ENCODE data around the gene BRMS1L. TPM values are rescaled to one million over a fixed set of nuclear protein-coding genes. Genes with fewer than 3 reads are reported as not detected.

BRMS1L gene
- total and polyA plus RNA-seq, 10 donors, result 1.9 to 8.0 (median 5.8) TPM

DNA sequence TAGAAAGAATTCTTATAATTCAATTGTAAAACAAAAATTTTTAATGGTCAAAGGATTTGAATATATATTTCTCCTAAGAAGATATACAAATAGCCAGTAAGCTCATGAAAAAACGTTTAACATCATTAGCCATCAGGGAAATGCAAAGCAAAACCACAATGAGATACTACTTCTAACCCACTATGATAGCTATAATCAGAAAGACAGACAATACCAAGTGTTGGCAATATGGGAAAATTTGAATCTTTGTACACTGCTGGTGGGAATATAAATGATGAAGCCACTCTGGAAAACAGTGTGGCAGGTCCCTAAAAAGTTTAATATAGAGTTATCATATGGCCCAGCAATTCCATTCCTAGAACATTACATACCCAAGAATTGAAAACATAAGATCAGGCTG, 42.4 kb upstream of the BRMS1L start:
- intact Hi-C loops (cut with DNase I; ENCODE audit: low total_unique reads), result no loop called here
- Histone ChIP-seq H3K27ac (no peak overlapping the region), H3K36me3 (peaks cover 0 to 5% (median 0%) of the 10 kb centered on the region in 6 donors), H3K4me1 (no peaks in the 10 kb centered on the region), H3K27me3 (replicated peaks in 1 of 7) (no peaks in the 10 kb centered on the region), H3K4me3 (no peak overlapping the region), H3K9me3 (peaks cover 0 to 34% (median 32%) of the 10 kb centered on the region in 8 donors)
- 46 to 68% (median 55%) methylated on average over 1 of the region's 1 CpG for WGBS, 5 donors
- TF ChIP-seq POLR2AphosphoS5 (IDR thresholded peaks at IDR 0.05), result no peak
- TF ChIP-seq, protein P1, sequence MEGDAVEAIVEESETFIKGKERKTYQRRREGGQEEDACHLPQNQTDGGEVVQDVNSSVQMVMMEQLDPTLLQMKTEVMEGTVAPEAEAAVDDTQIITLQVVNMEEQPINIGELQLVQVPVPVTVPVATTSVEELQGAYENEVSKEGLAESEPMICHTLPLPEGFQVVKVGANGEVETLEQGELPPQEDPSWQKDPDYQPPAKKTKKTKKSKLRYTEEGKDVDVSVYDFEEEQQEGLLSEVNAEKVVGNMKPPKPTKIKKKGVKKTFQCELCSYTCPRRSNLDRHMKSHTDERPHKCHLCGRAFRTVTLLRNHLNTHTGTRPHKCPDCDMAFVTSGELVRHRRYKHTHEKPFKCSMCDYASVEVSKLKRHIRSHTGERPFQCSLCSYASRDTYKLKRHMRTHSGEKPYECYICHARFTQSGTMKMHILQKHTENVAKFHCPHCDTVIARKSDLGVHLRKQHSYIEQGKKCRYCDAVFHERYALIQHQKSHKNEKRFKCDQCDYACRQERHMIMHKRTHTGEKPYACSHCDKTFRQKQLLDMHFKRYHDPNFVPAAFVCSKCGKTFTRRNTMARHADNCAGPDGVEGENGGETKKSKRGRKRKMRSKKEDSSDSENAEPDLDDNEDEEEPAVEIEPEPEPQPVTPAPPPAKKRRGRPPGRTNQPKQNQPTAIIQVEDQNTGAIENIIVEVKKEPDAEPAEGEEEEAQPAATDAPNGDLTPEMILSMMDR (IDR thresholded peaks at IDR 0.05 in 8 of 11, conservative IDR thresholded peaks at IDR 0.05 in 3 of 11), result no peak
- no peak for TF ChIP-seq POLR2A (IDR thresholded peaks at IDR 0.05)
- no peak for DNase-seq

DNA sequence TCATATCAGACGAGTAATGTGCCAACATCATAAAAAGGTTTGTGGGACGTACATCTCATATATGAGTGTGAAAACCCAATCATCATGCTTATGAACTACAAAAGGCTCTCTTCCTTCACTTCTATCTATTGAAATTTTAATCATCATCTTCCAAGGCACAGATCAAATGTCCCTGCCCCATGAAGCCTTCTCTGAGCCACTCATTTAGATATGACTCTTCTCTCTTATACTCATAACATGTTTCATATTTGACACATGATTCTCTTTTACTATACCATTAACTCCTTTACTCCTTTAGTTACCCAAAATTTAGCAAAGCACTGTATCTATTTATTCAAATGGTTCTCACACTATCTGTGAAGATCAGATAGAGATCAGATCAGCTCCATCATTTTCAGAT, 39.3 kb upstream of the BRMS1L start:
- DNase-seq, result no peak
- peaks cover 0 to 5% (median 0%) of the 10 kb centered on the region in 6 donors for H3K36me3 ChIP-seq
- H3K4me3 ChIP-seq, result no peak overlapping the region
- TF ChIP-seq POLR2AphosphoS5 (IDR thresholded peaks at IDR 0.05), result no peak
- TF ChIP-seq POLR2A (IDR thresholded peaks at IDR 0.05), result no peak
- TF ChIP-seq, protein P1 (IDR thresholded peaks at IDR 0.05 in 8 of 11, conservative IDR thresholded peaks at IDR 0.05 in 3 of 11), result no peak
- no peak overlapping the region for H3K27ac ChIP-seq
- intact Hi-C loops (cut with DNase I; ENCODE audit: low total_unique reads), result no loop called here
- H3K27me3 ChIP-seq (replicated peaks in 1 of 7), result no peaks in the 10 kb centered on the region
- 85 to 96% (median 90%) methylated on average over 2 of the region's 2 CpGs for WGBS, 5 donors
- H3K9me3 ChIP-seq, result peaks cover 0 to 11% (median 7%) of the 10 kb centered on the region in 8 donors
- no peaks in the 10 kb centered on the region for H3K4me1 ChIP-seq

DNA sequence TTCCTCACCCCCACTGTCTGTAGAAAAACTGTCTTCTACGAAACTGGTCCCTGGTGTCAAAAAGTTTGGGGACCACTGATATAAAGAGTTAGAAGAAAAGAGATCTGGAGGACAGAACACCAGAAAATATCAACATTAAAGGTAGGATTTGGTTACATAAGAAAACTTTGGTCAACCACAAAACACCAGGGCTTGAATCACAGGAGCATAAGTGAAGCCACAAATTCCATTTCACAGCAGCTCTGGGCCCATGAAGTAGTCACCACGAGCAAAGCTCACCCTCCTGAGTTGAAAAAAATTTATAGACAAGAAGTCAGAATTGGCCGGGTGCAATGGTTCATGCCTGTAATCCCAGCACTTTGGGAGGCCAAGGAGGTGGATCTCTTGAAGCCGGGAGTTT, 36.5 kb upstream of the BRMS1L start:
- intact Hi-C loops (cut with DNase I; ENCODE audit: low total_unique reads), result no loop called here
- TF ChIP-seq POLR2AphosphoS5 (IDR thresholded peaks at IDR 0.05), result no peak
- no peak for TF ChIP-seq POLR2A (IDR thresholded peaks at IDR 0.05)
- TF ChIP-seq, protein P1 (IDR thresholded peaks at IDR 0.05 in 8 of 11, conservative IDR thresholded peaks at IDR 0.05 in 3 of 11), result no peak

DNA sequence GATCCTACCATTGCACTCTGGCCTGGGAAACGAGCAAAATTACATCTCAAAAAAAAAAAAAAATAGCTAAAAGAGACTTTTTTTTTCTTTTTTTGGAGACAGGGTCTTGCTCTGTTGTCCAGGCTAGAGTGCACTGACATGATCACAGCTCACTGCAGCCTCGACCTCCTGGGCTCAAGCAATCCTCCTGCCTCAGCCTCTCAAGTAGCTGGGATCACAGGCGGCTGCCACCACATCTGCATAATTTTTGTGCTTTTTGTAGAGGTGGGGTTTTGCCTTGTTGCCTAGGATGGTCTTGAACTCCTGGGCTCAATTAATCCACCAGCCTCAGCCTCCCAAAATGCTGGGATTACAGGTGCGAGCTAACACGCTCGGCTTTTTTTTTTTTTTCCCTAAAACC, 28.3 kb upstream of the BRMS1L start:
- TF ChIP-seq POLR2A (IDR thresholded peaks at IDR 0.05), result no peak
- no peak for TF ChIP-seq POLR2AphosphoS5 (IDR thresholded peaks at IDR 0.05)
- TF ChIP-seq, protein P1 (IDR thresholded peaks at IDR 0.05 in 8 of 11, conservative IDR thresholded peaks at IDR 0.05 in 3 of 11), result no peak
- intact Hi-C loops (cut with DNase I; ENCODE audit: low total_unique reads), result no loop called here
- no peaks in the 10 kb centered on the region for H3K9me3 ChIP-seq
- no peaks in the 10 kb centered on the region for H3K27me3 ChIP-seq (replicated peaks in 1 of 7)
- 94 to 95% (median 94%) methylated on average over 6 of the region's 6 CpGs for WGBS, 5 donors
- H3K27ac ChIP-seq, result no peak overlapping the region
- no peaks in the 10 kb centered on the region for H3K36me3 ChIP-seq
- no peak for DNase-seq
- H3K4me1 ChIP-seq, result peaks cover 0 to 19% (median 2%) of the 10 kb centered on the region in 6 donors
- H3K4me3 ChIP-seq, result no peak overlapping the region

More for the DNA sequence above, 36.5 kb upstream of the BRMS1L start:
- Histone ChIP-seq H3K27me3 (replicated peaks in 1 of 7) (no peaks in the 10 kb centered on the region), H3K4me3 (no peak overlapping the region), H3K9me3 (no peaks in the 10 kb centered on the region), H3K27ac (no peak overlapping the region), H3K36me3 (peaks cover 0 to 5% (median 0%) of the 10 kb centered on the region in 6 donors), H3K4me1 (no peaks in the 10 kb centered on the region)
- 78 to 89% (median 85%) methylated on average over 4 of the region's 4 CpGs for WGBS, 5 donors
- no peak for DNase-seq
